ENCODE results near the gene PUM1.

PUM1 gene

GRCh38 chr1:31084782-31085569 lies 19.5 kb upstream of the PUM1 start:
- TF ChIP-seq CTCF (IDR thresholded peaks at IDR 0.05; ENCODE audit: borderline replicate concordance, insufficient read depth, low read depth, low read length): no peak

GRCh38 chr1:31082385-31082784 lies 16.9 kb upstream of the PUM1 start:
- no peak for TF ChIP-seq CTCF (IDR thresholded peaks at IDR 0.05; ENCODE audit: borderline replicate concordance, insufficient read depth, low read depth, low read length)

More at GRCh38 chr1:31084782-31085569, 19.5 kb upstream of the PUM1 start:
- no peak overlapping the region for H3K4me3 ChIP-seq (ENCODE audit: low read depth, low read length)

GRCh38 chr1:31073044-31073443 lies 7.5 kb upstream of the PUM1 start:
- H3K4me3 ChIP-seq (ENCODE audit: low read depth, low read length): no peak overlapping the region
- TF ChIP-seq CTCF (IDR thresholded peaks at IDR 0.05; ENCODE audit: borderline replicate concordance, insufficient read depth, low read depth, low read length): no peak

More at GRCh38 chr1:31082385-31082784, 16.9 kb upstream of the PUM1 start:
- H3K4me3 ChIP-seq (ENCODE audit: low read depth, low read length): no peak overlapping the region

GRCh38 chr1:31072304-31072746 lies 6.8 kb upstream of the PUM1 start:
- no peak for TF ChIP-seq CTCF (IDR thresholded peaks at IDR 0.05; ENCODE audit: borderline replicate concordance, insufficient read depth, low read depth, low read length)
- H3K4me3 ChIP-seq (ENCODE audit: low read depth, low read length): no peak overlapping the region

- no peak for TF ChIP-seq CTCF (IDR thresholded peaks at IDR 0.05; ENCODE audit: borderline replicate concordance, insufficient read depth, low read depth, low read length)
- no peak overlapping the region for H3K4me3 ChIP-seq (ENCODE audit: low read depth, low read length)
These were observed 3.9 kb upstream of the PUM1 start for GRCh38 chr1:31069392-31069791.

- H3K4me3 ChIP-seq (ENCODE audit: low read depth, low read length): peak overlapping the region; percentile 62
- TF ChIP-seq CTCF (IDR thresholded peaks at IDR 0.05; ENCODE audit: borderline replicate concordance, insufficient read depth, low read depth, low read length): no peak
These were observed 703 bp downstream of the PUM1 start for GRCh38 chr1:31064718-31065309.

Measured in GM12875 (cell line).